Esophagus muscularis mucosa (tissue), 4 donors: ENCODE results near the gene HEXIM2. TPM values are rescaled to one million over a fixed set of nuclear protein-coding genes. Genes with fewer than 3 reads are reported as not detected.

Experiments used
- DNase-seq: peaks from one replicate; pipeline ENCODE4 v3.0.0-alpha.2; 2017; ENCODE audit errors: extremely low spot score
- H3K27ac ChIP-seq, 4 donors: fragments of 200-600 bp; sonication (generic); replicated peaks in 1 of 4; 1 replicate in 3 of 4; 2 replicates in 1 of 4; pipeline ENCODE4 v1.5.1; 2016 to 2019; ENCODE audit warnings: mild to moderate bottlenecking in 1 of 4
- H3K27me3 ChIP-seq, 4 donors: fragments of 200-600 bp; sonication (generic); one replicate each; pipeline versions ENCODE4 v1.5.1 to v1.6.0; 2016 to 2019
- H3K36me3 ChIP-seq, 4 donors: fragments of 200-600 bp; sonication (generic); one replicate each; pipeline ENCODE4 v1.5.1; 2016 to 2019
- H3K4me1 ChIP-seq, 4 donors: fragments of 200-600 bp; sonication (generic); one replicate each; pipeline ENCODE4 v1.5.1; 2016 to 2019
- H3K4me3 ChIP-seq, 4 donors: fragments of 200-600 bp; sonication (generic); 1 replicate in 2 of 4; 2 replicates in 2 of 4; pipeline ENCODE4 v1.5.1; 2016 to 2019; ENCODE audit warnings: mild to moderate bottlenecking in 4 of 4, moderate library complexity in 1 of 4
- H3K9me3 ChIP-seq, 4 donors: fragments of 200-600 bp; sonication (generic); 1 replicate in 3 of 4; 2 replicates in 1 of 4; pipeline ENCODE4 v1.5.1; 2016 to 2019
- EP300 ChIP-seq: sonication (generic); formaldehyde crosslinking; IDR thresholded peaks from one replicate; pipeline ENCODE4 v1.6.1; 2017; ENCODE audit warnings: antibody characterized with exemption
- POLR2A ChIP-seq: fragments of 450-650 bp; IDR thresholded peaks from one replicate; pipeline ENCODE4 v1.6.1; 2017; ENCODE audit warnings: antibody characterized with exemption, moderate library complexity, mild to moderate bottlenecking, low read depth
- POLR2AphosphoS5 ChIP-seq, 2 donors: sonication (generic); formaldehyde crosslinking; IDR thresholded peaks; one replicate each; pipeline ENCODE4 v1.6.1; 2017; ENCODE audit warnings: antibody characterized with exemption in 2 of 2
- WGBS: methylation state at CpG from one replicate; pipeline ENCODE4 v1.1.5; 2018; 5-methylcytosine and 5-hydroxymethylcytosine counted together
- intact Hi-C: fragments of 100-400 bp; cut with DNase I; formaldehyde crosslinking; loops from one replicate; pipeline ENCODE4 v1.15.1; 2023
- total RNA-seq, 4 donors: library from RNA; depleted of rRNA; stranded (reverse); fragments of >200 nt; gene quantifications; one replicate each; pipeline versions ENCODE4 v1.1.0 to v1.2.1, GENCODE V29; 2016
- TF ChIP-seq, protein P1 (sequence below), 3 experiments: fragments of 200-600 bp in 2 of 3; fragments of 450-650 bp in 1 of 3; sonication (generic) in 2 of 3; IDR thresholded peaks; one replicate each; pipeline ENCODE4 v1.5.1; 2017 to 2019; ENCODE audit warnings: antibody characterized with exemption in 3 of 3, mild to moderate bottlenecking in 2 of 3, moderate library complexity in 1 of 3

HEXIM2 gene
- total RNA-seq, 4 donors from 2014 or later: 4.0 to 8.4 (median 7.0) TPM

- H3K36me3 ChIP-seq: peaks cover 0 to 12% (median 10%) of the 10 kb centered on the region in 4 donors
- H3K9me3 ChIP-seq: no peaks in the 10 kb centered on the region
- intact Hi-C loops: no loop called here
- peak overlapping the region; percentile 48 to 63 (median 52) for H3K4me3 ChIP-seq
- peaks cover 25 to 57% (median 54%) of the 10 kb centered on the region in 4 donors for H3K4me1 ChIP-seq
- H3K27ac ChIP-seq: peak overlapping the region; percentile 88 to 97 (median 90)
- TF ChIP-seq POLR2AphosphoS5 (IDR thresholded peaks at IDR 0.05): no peak
- no peak for TF ChIP-seq EP300
- WGBS: 57% methylated on average over 5 of the region's 5 CpGs
- H3K27me3 ChIP-seq: no peaks in the 10 kb centered on the region
- no peak for DNase-seq
Measured at GRCh38 chr17:45172232-45172540, 10.5 kb downstream of the HEXIM2 start.

GRCh38 chr17:45172541-45173286, 11.0 kb downstream of the HEXIM2 start:
- Histone ChIP-seq H3K4me3 (peak overlapping the region; percentile 48 to 63 (median 52)), H3K9me3 (no peaks in the 10 kb centered on the region), H3K27me3 (no peaks in the 10 kb centered on the region), H3K4me1 (peaks cover 25 to 57% (median 54%) of the 10 kb centered on the region in 4 donors), H3K36me3 (peaks cover 0 to 12% (median 10%) of the 10 kb centered on the region in 4 donors), H3K27ac (peak overlapping the region; percentile 88 to 97 (median 90))
- no peak for TF ChIP-seq EP300
- peak; percentile 35 to 42 for TF ChIP-seq POLR2AphosphoS5 (IDR thresholded peaks at IDR 0.05)
- TF ChIP-seq, protein P1, sequence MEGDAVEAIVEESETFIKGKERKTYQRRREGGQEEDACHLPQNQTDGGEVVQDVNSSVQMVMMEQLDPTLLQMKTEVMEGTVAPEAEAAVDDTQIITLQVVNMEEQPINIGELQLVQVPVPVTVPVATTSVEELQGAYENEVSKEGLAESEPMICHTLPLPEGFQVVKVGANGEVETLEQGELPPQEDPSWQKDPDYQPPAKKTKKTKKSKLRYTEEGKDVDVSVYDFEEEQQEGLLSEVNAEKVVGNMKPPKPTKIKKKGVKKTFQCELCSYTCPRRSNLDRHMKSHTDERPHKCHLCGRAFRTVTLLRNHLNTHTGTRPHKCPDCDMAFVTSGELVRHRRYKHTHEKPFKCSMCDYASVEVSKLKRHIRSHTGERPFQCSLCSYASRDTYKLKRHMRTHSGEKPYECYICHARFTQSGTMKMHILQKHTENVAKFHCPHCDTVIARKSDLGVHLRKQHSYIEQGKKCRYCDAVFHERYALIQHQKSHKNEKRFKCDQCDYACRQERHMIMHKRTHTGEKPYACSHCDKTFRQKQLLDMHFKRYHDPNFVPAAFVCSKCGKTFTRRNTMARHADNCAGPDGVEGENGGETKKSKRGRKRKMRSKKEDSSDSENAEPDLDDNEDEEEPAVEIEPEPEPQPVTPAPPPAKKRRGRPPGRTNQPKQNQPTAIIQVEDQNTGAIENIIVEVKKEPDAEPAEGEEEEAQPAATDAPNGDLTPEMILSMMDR (IDR thresholded peaks at IDR 0.05): peak in 1 of 3 experiments; percentile 8
- no peak for TF ChIP-seq POLR2A
- WGBS: 27% methylated on average over 8 of the region's 10 CpGs
- no peak for DNase-seq
- intact Hi-C loops: no loop called here

DNA sequence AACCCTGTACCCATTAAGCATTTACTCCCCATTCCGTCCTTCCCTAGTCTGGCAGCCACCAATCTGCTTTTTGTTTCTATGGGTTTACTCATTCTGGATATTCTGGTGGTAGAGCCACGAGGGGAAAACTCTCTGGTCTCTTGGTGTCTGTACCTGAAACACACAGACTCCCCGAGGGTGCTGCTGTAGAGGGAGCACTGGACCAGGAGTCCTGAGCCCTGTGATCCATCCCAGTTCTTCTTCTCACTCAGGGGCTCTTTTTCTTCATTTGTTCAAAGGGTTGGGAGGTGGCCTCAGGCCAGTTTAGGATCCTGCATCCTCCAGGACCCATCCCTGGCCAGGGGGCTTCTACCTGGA, 14.1 kb downstream of the HEXIM2 start:
- Histone ChIP-seq H3K4me1 (peaks cover 22 to 48% (median 45%) of the 10 kb centered on the region in 4 donors), H3K36me3 (no peaks in the 10 kb centered on the region), H3K27me3 (no peaks in the 10 kb centered on the region), H3K27ac (peak overlapping the region; percentile 66 to 81 (median 72)), H3K4me3 (no peak overlapping the region), H3K9me3 (no peaks in the 10 kb centered on the region)
- no peak for DNase-seq
- intact Hi-C loops: no loop called here
- WGBS: 80% methylated on average over 3 of the region's 3 CpGs
- no peak for TF ChIP-seq EP300
- TF ChIP-seq POLR2A: no peak
- TF ChIP-seq POLR2AphosphoS5 (IDR thresholded peaks at IDR 0.05): no peak

- Histone ChIP-seq H3K4me3 (no peak overlapping the region), H3K4me1 (peaks cover 5 to 30% (median 26%) of the 10 kb centered on the region in 4 donors), H3K27ac (peak overlapping the region in 1 of 4 donors; percentile 20), H3K9me3 (no peaks in the 10 kb centered on the region), H3K27me3 (no peaks in the 10 kb centered on the region), H3K36me3 (no peaks in the 10 kb centered on the region)
- TF ChIP-seq POLR2AphosphoS5 (IDR thresholded peaks at IDR 0.05) (no peak), EP300 (no peak), POLR2A (no peak)
- TF ChIP-seq, protein P1 (IDR thresholded peaks at IDR 0.05): no peak
- no peak for DNase-seq
- intact Hi-C loops: no loop called here
- WGBS: 77% methylated on average over 5 of the region's 7 CpGs
Measured at GRCh38 chr17:45177563-45177962, 15.9 kb downstream of the HEXIM2 start.

- Histone ChIP-seq H3K4me1 (no peaks in the 10 kb centered on the region), H3K9me3 (no peaks in the 10 kb centered on the region), H3K4me3 (no peak overlapping the region), H3K27ac (no peak overlapping the region), H3K36me3 (no peaks in the 10 kb centered on the region), H3K27me3 (no peaks in the 10 kb centered on the region)
- WGBS: 83% methylated on average over 5 of the region's 5 CpGs
- intact Hi-C loops: no loop called here
- no peak for TF ChIP-seq POLR2A
- no peak for TF ChIP-seq EP300
- no peak for TF ChIP-seq POLR2AphosphoS5 (IDR thresholded peaks at IDR 0.05)
- TF ChIP-seq, protein P1 (IDR thresholded peaks at IDR 0.05): no peak
- no peak for DNase-seq
Measured at GRCh38 chr17:45184144-45184543, 22.5 kb downstream of the HEXIM2 start.
